Measurements from ENCODE around the gene ZNF430. TPM values are rescaled to one million over a fixed set of nuclear protein-coding genes. Genes with fewer than 3 reads are reported as not detected.
"Not testable (repeated sequence)": the region's sequence is repeated elsewhere in the genome, so short reads cannot be mapped to it uniquely, and the experiment has no call there.

Gene ZNF430
- total RNA-seq: 10 to 100 TPM; 20.8 to 28.5 TPM

DNA sequence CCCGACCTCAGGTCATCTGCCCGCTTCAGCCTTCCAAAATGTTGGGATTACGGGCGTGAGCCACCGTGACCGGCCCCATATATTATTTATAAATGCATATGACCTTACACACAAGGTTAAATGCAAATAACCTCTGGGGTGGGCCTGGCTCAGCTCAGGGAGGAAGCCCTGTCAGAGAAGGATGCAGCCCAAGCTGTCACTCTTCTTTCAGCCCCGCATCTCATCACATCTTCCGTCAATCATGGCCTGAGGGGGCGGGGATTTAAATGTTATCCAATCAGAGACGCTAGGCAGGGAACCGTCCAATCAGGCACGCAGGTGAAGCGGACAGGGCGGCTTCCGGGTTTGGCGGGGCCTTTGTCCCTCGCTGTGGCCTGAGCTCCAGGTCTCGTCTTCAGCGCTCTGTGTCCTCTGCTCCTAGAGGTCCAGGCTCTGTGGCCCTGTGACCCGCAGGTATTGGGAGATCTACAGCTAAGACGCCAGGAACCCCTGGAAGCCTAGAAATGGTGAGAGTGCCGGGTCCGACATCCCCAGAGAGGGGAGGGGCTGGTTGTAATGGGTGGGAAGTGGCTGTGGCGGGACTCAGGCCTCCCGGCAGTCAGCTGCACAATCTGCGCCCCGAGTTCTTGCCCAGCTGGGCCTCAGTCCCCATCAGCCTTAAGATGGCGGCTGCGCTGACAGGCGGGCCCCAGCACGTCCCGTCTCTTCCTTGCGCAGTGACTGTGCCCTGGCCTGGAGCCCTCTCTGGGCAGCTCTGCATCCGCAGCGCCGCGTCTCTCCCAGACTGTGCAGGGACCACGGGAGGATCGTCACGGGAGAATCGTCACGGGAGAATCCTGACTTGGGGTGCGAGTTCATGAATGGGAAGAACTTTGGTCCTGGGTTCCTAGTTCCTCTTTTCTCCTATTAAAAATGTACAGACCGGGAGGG, at the start of gene ZNF430:
Gene ZNF430 (plus strand): TSS at position 360 of the 930 bp plus-strand sequence. CDS start 144 bp downstream, at position 504.
- H3K27ac Mint-ChIP-seq: peak within 1 kb of the TSS; percentile 100
- H3K4me3 Mint-ChIP-seq: peak within 1 kb of the TSS; percentile 98
- ATAC-seq (peak; percentile 97), DNase-seq (peak; percentile 98)
- peaks cover 38% of the 10 kb centered on the region for H3K36me3 Mint-ChIP-seq
- peaks cover 4% of the 10 kb centered on the region for H3K9me3 Mint-ChIP-seq (ENCODE audit: low read depth)
- no peaks in the 10 kb centered on the region for H3K27me3 Mint-ChIP-seq
- CTCF ChIA-PET: interaction anchor here (1.2 to 1.9 kb wide), 4 partner anchors 11 to 121 kb away, joined by 4 to 7 read pairs (median 4); partner anchors contain the start of genes ZNF431 and ZNF85
- peaks cover 34% of the 10 kb centered on the region for H3K4me1 Mint-ChIP-seq

DNA sequence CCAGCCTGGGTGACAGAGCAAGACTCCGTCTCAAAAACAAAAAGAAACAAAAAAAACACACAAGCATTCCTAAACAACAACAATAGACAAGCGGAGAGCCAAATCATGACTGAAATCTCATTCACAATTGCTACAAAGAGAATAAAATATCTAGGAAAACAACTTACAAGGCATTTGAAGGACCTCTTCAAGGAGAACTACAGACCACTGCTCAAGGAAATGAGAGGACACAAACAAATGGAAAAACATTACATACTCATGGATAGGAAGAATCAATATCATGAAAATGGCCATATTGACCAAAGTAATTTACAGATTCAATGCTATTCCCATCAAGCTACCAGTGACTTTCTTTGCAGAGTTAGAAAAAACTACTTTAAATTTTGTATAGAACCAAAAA, 27.7 kb upstream of the ZNF430 start:
- not testable (repeated sequence) for H3K27me3 Mint-ChIP-seq, H3K4me3 Mint-ChIP-seq, H3K36me3 Mint-ChIP-seq, H3K27ac Mint-ChIP-seq, DNase-seq, H3K4me1 Mint-ChIP-seq, ATAC-seq
- peaks cover 12% of the 10 kb centered on the region for H3K9me3 Mint-ChIP-seq (ENCODE audit: low read depth)
- CTCF ChIA-PET: interaction anchor here (0.9 kb wide), 1 partner anchor 166 kb away, joined by 3 read pairs; no protein-coding TSS in a partner anchor

- Mint-ChIP-seq H3K36me3 (peaks cover 22% of the 10 kb centered on the region), H3K27ac (peak overlapping the region; percentile 94), H3K9me3 (ENCODE audit: low read depth) (peaks cover 9% of the 10 kb centered on the region), H3K4me1 (peaks cover 18% of the 10 kb centered on the region), H3K27me3 (no peaks in the 10 kb centered on the region), H3K4me3 (peak overlapping the region; percentile 92)
- CTCF ChIA-PET: interaction anchor here (0.5 to 1.2 kb wide), 4 partner anchors 10 to 434 kb away, joined by 3 to 5 read pairs (median 4); partner anchors contain the start of genes ZNF430 and ZNF737
- peak; percentile 95 for DNase-seq
- peak; percentile 100 for ATAC-seq
These were observed 20.6 kb upstream of the ZNF430 start for GRCh38 chr19:20999731-21000352.

DNA sequence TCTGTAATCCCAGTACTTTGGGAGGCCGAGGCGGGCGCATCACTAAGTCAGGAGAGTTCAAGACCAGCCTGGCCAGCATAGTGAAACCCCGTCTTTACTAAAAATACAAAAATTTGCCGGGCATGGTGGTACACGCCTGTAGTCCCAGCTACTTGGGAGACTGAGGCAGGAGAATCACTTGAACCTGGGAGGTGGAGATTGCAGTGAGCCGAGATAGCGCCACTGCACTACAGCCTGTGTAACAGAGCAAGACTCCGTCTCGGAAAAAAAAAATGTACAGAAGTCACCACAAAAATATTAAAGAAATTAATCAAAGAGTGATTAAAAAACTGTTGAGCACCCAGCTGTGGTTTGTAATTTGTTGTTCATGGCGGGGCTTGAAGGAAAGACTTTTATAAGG, 781 bp downstream of the ZNF430 start:
- H3K9me3 Mint-ChIP-seq (ENCODE audit: low read depth); DNase-seq; ATAC-seq; H3K27me3 Mint-ChIP-seq: not testable (repeated sequence)
- Mint-ChIP-seq H3K27ac (peak overlapping the region; percentile 100), H3K4me3 (peak overlapping the region; percentile 98), H3K4me1 (peaks cover 38% of the 10 kb centered on the region), H3K36me3 (peaks cover 45% of the 10 kb centered on the region)
- CTCF ChIA-PET: interaction anchor here (0.7 to 1.9 kb wide), 4 partner anchors 10 to 121 kb away, joined by 3 to 7 read pairs (median 4); partner anchors contain the start of genes ZNF431, ZNF714 and ZNF85

- Mint-ChIP-seq H3K9me3 (ENCODE audit: low read depth) (peaks cover 4% of the 10 kb centered on the region), H3K27me3 (no peaks in the 10 kb centered on the region), H3K36me3 (peaks cover 62% of the 10 kb centered on the region), H3K4me3 (peak overlapping the region; percentile 98), H3K27ac (peak overlapping the region; percentile 56), H3K4me1 (peaks cover 54% of the 10 kb centered on the region)
- CTCF ChIA-PET: no interaction called here
- DNase-seq (peak; percentile 42), ATAC-seq (no peak)
These were observed 2.5 kb downstream of the ZNF430 start for GRCh38 chr19:21022996-21023395.

DNA sequence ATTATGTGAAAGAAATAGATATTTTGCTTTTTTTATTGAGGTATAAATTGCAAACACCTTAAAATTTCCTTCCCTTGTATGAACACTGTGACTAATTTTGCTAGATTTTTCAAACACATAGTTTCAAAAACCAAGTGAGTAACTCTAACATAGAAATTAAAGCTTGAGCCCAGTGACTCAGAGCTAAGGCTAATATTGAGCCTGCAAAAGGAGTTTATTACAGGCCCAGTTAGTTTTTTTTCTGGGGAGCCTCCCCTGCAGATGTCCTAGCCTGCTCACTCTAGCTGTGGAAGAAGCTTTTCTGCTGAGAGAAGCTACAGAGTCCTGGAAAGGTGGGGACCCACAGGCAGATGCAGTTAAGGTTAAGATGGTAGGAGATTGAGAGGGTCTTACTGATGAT, 3.4 kb downstream of the ZNF430 start:
- DNase-seq (no peak), ATAC-seq (no peak)
- Mint-ChIP-seq H3K36me3 (peaks cover 71% of the 10 kb centered on the region), H3K4me3 (no peak overlapping the region), H3K9me3 (ENCODE audit: low read depth) (peaks cover 4% of the 10 kb centered on the region), H3K27ac (no peak overlapping the region), H3K27me3 (no peaks in the 10 kb centered on the region), H3K4me1 (peaks cover 63% of the 10 kb centered on the region)
- CTCF ChIA-PET: no interaction called here

DNA sequence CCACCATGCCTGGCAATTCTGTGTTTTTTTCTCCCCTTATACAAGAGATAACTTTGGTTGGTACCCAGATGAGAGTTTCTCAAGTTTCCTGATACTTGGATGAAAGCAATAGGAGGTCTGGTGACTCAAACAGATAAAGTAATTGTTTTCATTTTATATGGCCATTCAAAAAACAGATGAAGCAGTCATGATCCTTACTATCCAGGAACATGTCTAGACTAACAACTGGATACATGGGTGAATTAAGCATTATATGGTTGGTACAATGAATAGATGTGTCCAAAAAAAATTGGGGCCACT, 8.5 kb downstream of the ZNF430 start:
- CTCF ChIA-PET: interaction anchor here (1.8 kb wide), 1 partner anchor 113 kb away, joined by 3 read pairs; the partner anchor contains the start of gene ZNF431
- Mint-ChIP-seq H3K27ac (peak overlapping the region; percentile 80), H3K27me3 (no peaks in the 10 kb centered on the region), H3K4me1 (peaks cover 45% of the 10 kb centered on the region), H3K9me3 (ENCODE audit: low read depth) (peaks cover 12% of the 10 kb centered on the region), H3K4me3 (no peak overlapping the region), H3K36me3 (peaks cover 90% of the 10 kb centered on the region)
- DNase-seq: no peak
- no peak for ATAC-seq

DNA sequence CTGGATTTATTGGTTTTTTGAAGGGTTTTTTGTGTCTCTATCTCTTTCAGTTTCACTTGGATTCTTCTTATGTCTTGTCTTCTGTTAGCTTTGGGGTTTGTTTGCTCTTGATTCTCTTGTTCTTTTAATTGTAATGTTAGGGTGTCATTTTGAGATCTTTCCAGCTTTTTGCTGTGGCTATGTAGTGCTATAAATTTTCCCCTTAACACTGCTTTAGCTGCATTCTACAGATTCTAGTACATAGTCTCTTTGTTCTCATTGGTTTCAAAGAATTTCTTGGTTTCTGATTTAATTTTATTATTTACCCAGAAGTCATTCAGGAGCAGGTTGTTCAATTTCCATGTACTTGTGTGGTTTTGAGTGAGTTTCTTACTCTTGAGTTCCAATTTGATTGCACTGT, 24.6 kb downstream of the ZNF430 start:
- peaks cover 83% of the 10 kb centered on the region for H3K36me3 Mint-ChIP-seq
- H3K9me3 Mint-ChIP-seq (ENCODE audit: low read depth): peaks cover 45% of the 10 kb centered on the region
- ATAC-seq (no peak), DNase-seq (no peak)
- no peak overlapping the region for H3K27ac Mint-ChIP-seq
- CTCF ChIA-PET: no interaction called here
- H3K4me1 Mint-ChIP-seq: peaks cover 3% of the 10 kb centered on the region
- H3K4me3 Mint-ChIP-seq: no peak overlapping the region
- H3K27me3 Mint-ChIP-seq: no peaks in the 10 kb centered on the region

- Mint-ChIP-seq H3K36me3 (peaks cover 79% of the 10 kb centered on the region), H3K4me1 (peaks cover 3% of the 10 kb centered on the region), H3K4me3 (no peak overlapping the region), H3K27me3 (no peaks in the 10 kb centered on the region), H3K27ac (no peak overlapping the region), H3K9me3 (ENCODE audit: low read depth) (peaks cover 47% of the 10 kb centered on the region)
- no peak for DNase-seq
- CTCF ChIA-PET: no interaction called here
- ATAC-seq: no peak
These were observed 26.0 kb downstream of the ZNF430 start for GRCh38 chr19:21046489-21046888.

GRCh38 chr19:21047716-21048115, 27.3 kb downstream of the ZNF430 start:
- H3K36me3 Mint-ChIP-seq: peaks cover 79% of the 10 kb centered on the region
- H3K9me3 Mint-ChIP-seq (ENCODE audit: low read depth): peaks cover 52% of the 10 kb centered on the region
- H3K27ac Mint-ChIP-seq: no peak overlapping the region
- DNase-seq (no peak), ATAC-seq (no peak)
- H3K27me3 Mint-ChIP-seq: no peaks in the 10 kb centered on the region
- CTCF ChIA-PET: no interaction called here
- H3K4me3 Mint-ChIP-seq: no peak overlapping the region
- peaks cover 3% of the 10 kb centered on the region for H3K4me1 Mint-ChIP-seq

DNA sequence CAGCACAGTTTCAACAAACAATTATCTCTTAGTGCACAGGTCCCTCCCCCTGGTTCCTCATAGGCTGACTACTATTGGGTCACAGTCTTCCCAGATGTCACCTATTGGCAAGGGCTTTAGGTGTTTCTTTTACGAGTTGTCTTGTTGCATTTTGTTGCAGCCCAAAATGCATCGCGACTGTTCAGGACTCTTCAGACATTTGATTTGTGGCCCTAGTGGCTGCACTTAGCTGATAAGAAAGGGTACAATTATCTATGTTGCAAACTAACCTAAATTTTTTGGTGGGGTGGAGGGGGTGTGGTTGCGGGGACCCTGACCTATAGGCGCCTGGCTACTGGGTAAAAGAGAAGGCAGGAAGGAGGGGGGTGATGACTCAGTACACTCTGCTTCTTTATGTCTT, 32.4 kb downstream of the ZNF430 start:
- DNase-seq: no peak

GRCh38 chr19:21065336-21065735, 44.9 kb downstream of the ZNF430 start:
- ATAC-seq: no peak
- CTCF ChIA-PET: no interaction called here

More for the DNA sequence above, 32.4 kb downstream of the ZNF430 start:
- Mint-ChIP-seq H3K4me3 (no peak overlapping the region), H3K36me3 (peaks cover 76% of the 10 kb centered on the region), H3K27ac (no peak overlapping the region), H3K27me3 (no peaks in the 10 kb centered on the region), H3K4me1 (no peaks in the 10 kb centered on the region), H3K9me3 (ENCODE audit: low read depth) (peaks cover 28% of the 10 kb centered on the region)
- CTCF ChIA-PET: no interaction called here
- ATAC-seq: no peak

More at GRCh38 chr19:21065336-21065735, 44.9 kb downstream of the ZNF430 start:
- H3K4me1 Mint-ChIP-seq: no peaks in the 10 kb centered on the region
- no peak for DNase-seq
- H3K4me3 Mint-ChIP-seq: no peak overlapping the region
- H3K27ac Mint-ChIP-seq: no peak overlapping the region
- peaks cover 62% of the 10 kb centered on the region for H3K36me3 Mint-ChIP-seq
- no peaks in the 10 kb centered on the region for H3K27me3 Mint-ChIP-seq
- peaks cover 10% of the 10 kb centered on the region for H3K9me3 Mint-ChIP-seq (ENCODE audit: low read depth)
